H1 (cell line): ENCODE measurements around the gene DDX50. TPM values are rescaled to one million over a fixed set of nuclear protein-coding genes. Genes with fewer than 3 reads are reported as not detected.

Source experiments
- POU5F1 ChIP-seq: IDR thresholded peaks from 2 replicates; pipeline ENCODE4 v1.6.1; 2011; ENCODE audit warnings: low read depth, mild to moderate bottlenecking, low read length, moderate library complexity
- RFX5 ChIP-seq: IDR thresholded peaks from 2 replicates; pipeline ENCODE4 v1.6.1; 2011; ENCODE audit warnings: low read depth, low read length, improper control_type of control experiment, borderline replicate concordance
- SP1 ChIP-seq: IDR thresholded peaks from 2 replicates; pipeline ENCODE4 v1.6.1; 2011; ENCODE audit warnings: low read depth, low read length
- SUZ12 ChIP-seq: fragments of 200-600 bp; sonication (generic); IDR thresholded peaks from 2 replicates; pipeline ENCODE4 v1.6.1; 2012; ENCODE audit warnings: mild to moderate bottlenecking, inconsistent platforms, low read length, moderate library complexity, mixed read lengths
- TCF12 ChIP-seq: IDR thresholded peaks from 2 replicates; pipeline ENCODE4 v1.6.1; 2011; ENCODE audit warnings: low read depth, mild to moderate bottlenecking, low read length
- YY1 ChIP-seq: IDR thresholded peaks from 2 replicates; pipeline ENCODE4 v1.6.1; 2011; ENCODE audit warnings: low read depth, mild to moderate bottlenecking, low read length
- ZNF274 ChIP-seq: IDR thresholded peaks from 2 replicates; pipeline ENCODE4 v1.7.0; 2012; ENCODE audit warnings: low read length, borderline replicate concordance; ENCODE audit errors: extremely low read depth
- polyA plus RNA-seq, 7 experiments: library from polyadenylated mRNA; depleted of rRNA in 3 of 7; stranded (reverse) in 5 of 7; unstranded in 2 of 7; fragments of >200 nt in 5 of 7; fragments of 200-250 nt in 2 of 7; gene quantifications; 1 replicate in 5 of 7; 2 replicates in 1 of 7; 4 replicates in 1 of 7; pipeline versions ENCODE4 v1.2.1 to v1.2.3, GENCODE V29; 2011 to 2013; ENCODE audit warnings: missing spikeins in 2 of 7, mixed read lengths in 2 of 7
- total RNA-seq: library from RNA; stranded (reverse); fragmentation: NEBNext Ultra II Directional; extraction: Animal tissue kit (Norgen Biotek cat#: 25700); gene quantifications from 2 replicates; pipeline ENCODE4 v1.2.1, GENCODE V29; 2021

Gene DDX50
- total and polyA plus RNA-seq, 2 of the 8 experiments (the other 6 are each of a cell fraction or from before 2014, with no cell fraction given) = 20.0 to 36.5 TPM

- TF ChIP-seq TCF12 = no peak
- no peak for TF ChIP-seq POU5F1
- no peak for TF ChIP-seq ZNF274
- TF ChIP-seq RFX5 = no peak
- no peak for TF ChIP-seq SP1
- TF ChIP-seq YY1 = 0 out of 2 replicates have a peak, but pooled peaks have one; percentile 29
- TF ChIP-seq SUZ12 = no peak
- TF ChIP-seq, all 59 proteins: peak for 22
These were observed 54.9 kb downstream of the DDX50 start, which contains the start of gene DDX21 (continued) for GRCh38 chr10:68955832-68956532.
